VCaP (cell line): ENCODE results near the gene BPIFB2.
"Not testable (repeated sequence)": the region's sequence is repeated elsewhere in the genome, so short reads cannot be mapped to it uniquely, and the experiment has no call there.

ENCODE experiments used
- H3K27ac ChIP-seq: fragments of 450-650 bp; 2 replicates; pipeline ENCODE4 v1.5.1; 2017
- TF ChIP-seq, protein P1 (sequence below): fragments of 450-650 bp; conservative IDR thresholded peaks from 2 replicates; pipeline ENCODE4 v1.5.1; 2017; ENCODE audit warnings: mild to moderate bottlenecking, moderate library complexity

BPIFB2 gene

GRCh38 chr20:33034901-33035492 is 27.5 kb downstream of the BPIFB2 start:
- TF ChIP-seq, protein P1, sequence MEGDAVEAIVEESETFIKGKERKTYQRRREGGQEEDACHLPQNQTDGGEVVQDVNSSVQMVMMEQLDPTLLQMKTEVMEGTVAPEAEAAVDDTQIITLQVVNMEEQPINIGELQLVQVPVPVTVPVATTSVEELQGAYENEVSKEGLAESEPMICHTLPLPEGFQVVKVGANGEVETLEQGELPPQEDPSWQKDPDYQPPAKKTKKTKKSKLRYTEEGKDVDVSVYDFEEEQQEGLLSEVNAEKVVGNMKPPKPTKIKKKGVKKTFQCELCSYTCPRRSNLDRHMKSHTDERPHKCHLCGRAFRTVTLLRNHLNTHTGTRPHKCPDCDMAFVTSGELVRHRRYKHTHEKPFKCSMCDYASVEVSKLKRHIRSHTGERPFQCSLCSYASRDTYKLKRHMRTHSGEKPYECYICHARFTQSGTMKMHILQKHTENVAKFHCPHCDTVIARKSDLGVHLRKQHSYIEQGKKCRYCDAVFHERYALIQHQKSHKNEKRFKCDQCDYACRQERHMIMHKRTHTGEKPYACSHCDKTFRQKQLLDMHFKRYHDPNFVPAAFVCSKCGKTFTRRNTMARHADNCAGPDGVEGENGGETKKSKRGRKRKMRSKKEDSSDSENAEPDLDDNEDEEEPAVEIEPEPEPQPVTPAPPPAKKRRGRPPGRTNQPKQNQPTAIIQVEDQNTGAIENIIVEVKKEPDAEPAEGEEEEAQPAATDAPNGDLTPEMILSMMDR = no peak
- no peak overlapping the region for H3K27ac ChIP-seq

GRCh38 chr20:33037456-33037855 is 30.0 kb downstream of the BPIFB2 start:
- TF ChIP-seq, protein P1 = no peak
- H3K27ac ChIP-seq = no peak overlapping the region

DNA sequence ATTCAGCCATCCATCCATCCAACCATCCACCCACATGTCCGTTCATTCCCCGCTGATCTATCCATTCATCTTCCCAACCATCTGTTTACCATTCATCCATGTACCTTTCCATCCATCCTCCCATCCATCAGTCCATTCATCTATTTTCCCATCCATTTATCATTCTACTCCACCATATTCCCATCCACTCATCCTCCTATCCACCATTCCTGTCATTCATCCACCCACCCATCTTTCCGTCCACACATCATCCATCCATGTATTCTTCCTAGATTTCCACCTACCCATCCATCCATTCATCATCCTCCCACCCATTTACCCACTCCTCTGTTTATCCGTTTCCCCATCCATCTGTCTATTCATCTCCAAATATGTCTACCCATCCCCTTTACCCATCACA is 30.7 kb downstream of the BPIFB2 start:
- TF ChIP-seq, protein P1 = no peak

GRCh38 chr20:33042430-33042829 is 34.9 kb downstream of the BPIFB2 start:
- TF ChIP-seq, protein P1 = no peak
- H3K27ac ChIP-seq = no peak overlapping the region

More for the DNA sequence above, 30.7 kb downstream of the BPIFB2 start:
- H3K27ac ChIP-seq = no peak overlapping the region

GRCh38 chr20:33042983-33043730 is 35.7 kb downstream of the BPIFB2 start:
- TF ChIP-seq, protein P1 = no peak
- H3K27ac ChIP-seq = no peak overlapping the region

DNA sequence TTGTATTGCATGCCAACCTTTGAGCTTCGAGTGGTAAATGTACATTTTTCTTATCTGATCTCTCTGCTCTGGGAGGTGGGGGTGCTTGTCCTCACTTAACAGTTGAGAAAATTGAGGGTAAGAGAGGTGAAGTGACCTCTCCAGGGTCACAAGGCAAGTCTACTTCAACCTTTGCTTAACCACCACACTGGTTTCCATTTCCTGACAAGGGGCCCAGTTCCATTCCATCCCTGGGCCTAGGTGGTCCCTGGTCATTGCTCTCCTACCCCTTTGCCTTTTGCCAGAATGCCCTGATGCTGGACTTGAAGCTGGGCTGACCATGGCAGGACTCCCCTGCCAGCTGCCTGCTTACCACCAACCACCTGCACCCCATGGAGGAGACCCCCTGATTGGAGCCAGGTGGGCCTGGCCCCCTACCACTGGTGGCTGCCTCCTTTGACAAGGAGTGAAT is 36.3 kb downstream of the BPIFB2 start:
- H3K27ac ChIP-seq = no peak overlapping the region
- TF ChIP-seq, protein P1 = no peak

DNA sequence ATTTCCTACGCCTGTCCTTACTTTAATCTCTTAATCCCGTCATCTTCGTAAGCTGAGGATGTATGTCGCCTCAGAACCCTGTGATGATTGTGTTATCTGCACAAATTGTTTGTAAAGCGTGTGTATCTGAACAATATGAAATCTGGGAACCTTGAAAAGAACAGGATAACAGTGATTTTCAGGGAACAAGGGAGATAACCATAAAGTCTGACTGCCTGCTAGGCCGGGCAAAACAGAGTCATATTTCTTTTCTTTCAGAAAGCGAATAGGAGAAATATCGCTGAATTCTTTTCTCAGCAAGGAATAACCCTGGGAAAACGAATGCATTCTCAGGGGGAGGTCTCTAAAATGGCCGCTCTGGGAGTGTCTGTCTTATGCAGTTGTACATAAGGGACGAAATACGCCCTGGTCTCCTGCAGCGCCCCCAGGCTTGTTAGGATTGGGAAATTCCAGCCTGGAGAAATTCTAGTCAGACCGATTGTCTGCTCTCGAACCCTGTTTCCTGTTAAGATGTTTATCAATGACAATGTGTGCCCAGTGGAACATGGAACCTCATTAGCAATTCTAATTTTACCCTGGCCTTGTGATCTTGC is 37.7 kb downstream of the BPIFB2 start:
- not testable (repeated sequence) for H3K27ac ChIP-seq

GRCh38 chr20:33046412-33046811 is 38.9 kb downstream of the BPIFB2 start:
- TF ChIP-seq, protein P1 = no peak
- no peak overlapping the region for H3K27ac ChIP-seq
